H54 (cell line): ENCODE measurements around the gene MGAT2.
A peak's percentile ranks its signal among the peaks of the same experiment; 100 is the strongest.
"Not testable (repeated sequence)": the region's sequence is repeated elsewhere in the genome, so short reads cannot be mapped to it uniquely, and the experiment has no call there.

Source experiments
- DNase-seq: peaks from one replicate; pipeline ENCODE4 v3.0.0; 2011; ENCODE audit warnings: low spot score, mixed read lengths; ENCODE audit not compliant: insufficient read length
- FAIRE-seq: peaks from 3 replicates; lab custom pipeline; 2011; peaks lifted over from hg19 to GRCh38; lab: Jason Lieb, UNC
- POLR2A ChIP-seq: IDR thresholded peaks from 2 replicates; pipeline ENCODE4 v1.6.1; 2011; ENCODE audit warnings: low read depth, mild to moderate bottlenecking, low read length

The MGAT2 gene

DNA sequence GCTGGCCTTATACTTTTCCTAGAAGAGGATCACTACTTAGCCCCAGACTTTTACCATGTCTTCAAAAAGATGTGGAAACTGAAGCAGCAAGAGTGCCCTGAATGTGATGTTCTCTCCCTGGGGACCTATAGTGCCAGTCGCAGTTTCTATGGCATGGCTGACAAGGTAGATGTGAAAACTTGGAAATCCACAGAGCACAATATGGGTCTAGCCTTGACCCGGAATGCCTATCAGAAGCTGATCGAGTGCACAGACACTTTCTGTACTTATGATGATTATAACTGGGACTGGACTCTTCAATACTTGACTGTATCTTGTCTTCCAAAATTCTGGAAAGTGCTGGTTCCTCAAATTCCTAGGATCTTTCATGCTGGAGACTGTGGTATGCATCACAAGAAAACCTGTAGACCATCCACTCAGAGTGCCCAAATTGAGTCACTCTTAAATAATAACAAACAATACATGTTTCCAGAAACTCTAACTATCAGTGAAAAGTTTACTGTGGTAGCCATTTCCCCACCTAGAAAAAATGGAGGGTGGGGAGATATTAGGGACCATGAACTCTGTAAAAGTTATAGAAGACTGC is 1.5 kb downstream of the MGAT2 start:
- no peak for TF ChIP-seq POLR2A
- no peak for DNase-seq
- FAIRE-seq = no peak

DNA sequence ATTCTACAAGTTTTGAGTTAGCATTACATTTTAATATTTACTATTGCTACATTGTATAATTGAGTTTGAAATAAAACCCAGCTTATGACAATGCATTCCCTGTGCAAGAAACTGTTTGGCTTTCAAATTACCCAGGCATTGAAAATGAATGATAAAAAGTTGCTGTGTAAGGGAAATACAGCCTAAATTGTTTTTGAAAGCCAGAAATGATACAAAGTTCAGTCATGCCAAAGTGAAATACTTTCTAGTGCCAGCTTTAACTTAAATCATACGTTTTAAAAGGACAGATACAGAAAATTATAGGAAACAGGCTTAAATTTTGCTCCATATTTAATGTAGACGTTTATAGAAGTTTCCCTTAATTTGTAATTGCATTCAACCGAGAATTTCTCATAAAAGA is 2.8 kb downstream of the MGAT2 start:
- TF ChIP-seq POLR2A = no peak
- no peak for DNase-seq
- no peak for FAIRE-seq

DNA sequence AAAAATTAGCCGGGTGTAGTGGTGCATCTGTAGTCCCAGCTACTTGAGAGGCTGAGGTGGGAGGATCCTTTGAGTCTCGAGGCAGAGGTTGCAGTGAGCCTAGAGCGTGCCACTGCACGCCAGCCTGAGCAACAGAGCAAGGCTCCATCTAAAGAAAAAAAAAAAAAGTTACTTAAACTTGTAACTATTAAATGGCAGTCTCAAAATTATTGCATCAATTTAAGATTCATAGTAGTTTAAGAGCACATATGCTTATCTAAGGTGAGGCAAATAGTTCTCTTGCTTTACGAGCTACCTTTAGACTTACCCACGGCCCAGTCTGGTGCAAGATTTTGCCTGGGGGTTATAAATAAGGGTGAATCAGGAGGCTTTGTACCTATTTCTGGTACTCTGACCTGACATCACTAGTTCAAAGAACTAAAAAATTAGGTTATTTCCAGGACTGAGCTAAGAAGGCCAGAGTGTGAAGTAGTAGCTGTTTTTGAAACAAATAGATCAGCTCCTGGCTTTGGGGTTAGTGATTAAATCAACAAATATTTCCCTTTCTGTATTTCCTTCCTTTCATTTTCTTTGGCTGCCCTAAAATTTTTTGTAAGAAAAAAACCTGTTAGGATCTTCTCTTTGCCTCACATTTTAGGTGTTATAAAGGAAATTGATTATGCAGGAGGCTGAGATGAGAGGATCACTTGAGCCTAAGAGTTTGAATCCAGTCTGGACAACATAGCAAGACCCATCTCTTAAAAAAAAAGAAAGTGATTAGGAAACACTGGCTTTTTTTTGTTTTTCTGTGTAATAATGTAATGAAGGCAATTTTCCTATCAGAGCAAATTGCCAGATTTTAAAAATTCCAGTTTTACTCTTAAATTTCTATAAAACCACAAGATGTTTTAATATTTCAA is 3.6 kb downstream of the MGAT2 start:
- FAIRE-seq = no peak
- DNase-seq = no peak
- no peak for TF ChIP-seq POLR2A

DNA sequence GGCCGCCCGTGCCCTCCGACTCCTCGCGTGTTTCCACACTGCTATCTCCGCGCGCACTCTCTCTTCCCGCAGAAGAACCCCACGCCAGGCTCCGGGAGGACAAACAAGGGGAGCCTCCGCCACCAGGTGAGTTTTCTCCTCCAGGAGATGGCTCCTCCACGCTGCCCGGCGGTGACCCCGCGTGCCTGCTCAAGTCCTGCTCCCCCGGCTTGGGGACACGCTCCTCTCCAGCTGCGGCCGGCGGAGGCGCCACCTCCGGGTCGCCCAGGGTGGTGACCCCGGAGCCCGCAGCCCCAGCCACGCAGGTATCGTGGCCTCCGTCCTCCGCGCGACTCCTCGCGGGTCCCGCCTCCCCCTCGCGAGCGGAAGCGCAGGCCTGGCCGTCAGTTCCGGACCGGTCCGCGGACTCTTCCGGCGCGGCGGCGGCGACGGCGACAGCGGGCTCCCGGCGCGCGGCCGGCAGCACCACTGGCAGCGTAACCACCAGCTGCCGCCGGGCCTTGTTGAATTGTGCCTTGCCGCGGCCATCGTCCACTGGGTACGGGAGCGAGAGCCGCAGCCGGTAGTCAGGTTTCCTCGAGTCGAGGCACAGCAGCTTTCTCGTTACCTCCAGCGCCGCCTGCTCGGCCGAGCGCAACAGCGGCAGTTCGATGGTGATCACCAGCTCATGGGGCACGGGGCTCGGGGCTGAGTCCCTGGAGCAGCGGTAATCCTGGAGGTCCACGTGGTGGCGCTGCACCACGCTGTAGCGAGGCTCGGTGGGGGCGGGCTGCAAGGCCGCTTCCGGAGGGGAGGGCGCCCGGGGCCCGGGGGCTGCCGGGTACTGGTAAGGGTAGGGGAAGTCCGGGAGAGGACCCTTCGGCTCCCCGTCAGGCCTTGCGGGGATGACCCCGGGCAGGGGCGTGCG is 13.3 kb downstream of the MGAT2 start:
- DNase-seq = peak; percentile 72
- TF ChIP-seq POLR2A = peak; percentile 74
- peak; percentile 52 for FAIRE-seq

DNA sequence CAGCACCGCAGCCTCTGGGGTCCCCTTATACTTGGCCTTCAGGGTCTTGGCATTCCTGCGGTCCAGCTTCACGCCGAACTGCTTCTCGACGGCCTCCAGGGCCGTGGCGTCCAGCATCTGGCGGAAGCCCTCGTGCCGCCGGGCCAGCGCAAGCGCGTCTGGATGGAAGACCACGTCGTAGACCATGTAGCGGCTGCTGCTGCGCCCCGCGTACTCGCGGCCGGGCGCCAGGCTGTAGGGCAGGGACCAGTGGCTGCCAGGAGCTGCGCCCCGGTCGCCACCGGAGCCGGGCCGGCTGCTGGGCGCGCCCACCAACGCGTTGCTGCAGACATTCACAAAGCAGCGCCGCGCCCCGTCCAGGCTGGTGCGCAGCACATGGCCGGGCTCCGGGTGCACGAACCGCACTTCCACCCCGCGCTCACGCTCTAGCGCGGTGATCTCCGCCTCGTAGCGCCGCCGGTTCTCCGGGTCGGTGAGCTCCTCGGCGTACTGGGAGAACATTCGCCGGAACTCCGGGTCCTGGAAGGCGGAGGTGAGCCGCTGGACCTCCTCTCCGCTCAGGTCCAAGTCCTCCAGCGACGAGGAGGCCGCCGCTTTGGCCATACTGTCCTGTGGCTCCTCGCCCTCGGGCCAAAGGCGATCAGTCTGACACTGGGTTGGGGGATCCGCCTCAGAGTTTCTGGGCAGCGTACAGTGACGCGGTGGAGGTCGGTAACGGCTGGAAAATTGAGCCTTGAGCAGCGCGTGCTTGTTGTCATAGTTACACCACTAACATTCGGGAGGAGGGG is 14.1 kb downstream of the MGAT2 start, which contains the start of gene DNAAF2:
Gene DNAAF2, minus strand, starts transcription at position 698 of the 788 bp plus-strand sequence. Its CDS starts 95 bp downstream, at position 603.
- FAIRE-seq (no peak), DNase-seq (peak; percentile 12)
- TF ChIP-seq POLR2A = no peak

DNA sequence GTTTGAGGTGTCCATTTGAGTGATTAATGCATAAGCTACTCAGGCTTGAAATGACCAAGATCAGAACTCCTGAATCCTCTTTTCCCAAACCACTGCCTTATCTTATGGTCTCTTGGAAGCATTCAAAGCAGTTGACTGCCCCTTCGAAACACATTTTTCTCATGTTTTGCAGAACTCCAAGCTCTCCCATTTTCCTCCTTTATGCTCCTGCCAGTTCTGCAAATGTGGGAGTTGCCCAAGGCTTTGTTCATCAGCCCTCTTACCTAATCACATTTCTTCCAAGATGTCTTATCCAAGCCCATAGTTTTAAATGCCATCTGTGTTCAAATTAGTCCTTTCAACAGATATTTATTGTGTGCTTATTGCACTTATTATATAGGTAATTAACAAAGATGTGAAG is 16.3 kb downstream of the MGAT2 start:
- no peak for TF ChIP-seq POLR2A
- no peak for FAIRE-seq
- DNase-seq = no peak

DNA sequence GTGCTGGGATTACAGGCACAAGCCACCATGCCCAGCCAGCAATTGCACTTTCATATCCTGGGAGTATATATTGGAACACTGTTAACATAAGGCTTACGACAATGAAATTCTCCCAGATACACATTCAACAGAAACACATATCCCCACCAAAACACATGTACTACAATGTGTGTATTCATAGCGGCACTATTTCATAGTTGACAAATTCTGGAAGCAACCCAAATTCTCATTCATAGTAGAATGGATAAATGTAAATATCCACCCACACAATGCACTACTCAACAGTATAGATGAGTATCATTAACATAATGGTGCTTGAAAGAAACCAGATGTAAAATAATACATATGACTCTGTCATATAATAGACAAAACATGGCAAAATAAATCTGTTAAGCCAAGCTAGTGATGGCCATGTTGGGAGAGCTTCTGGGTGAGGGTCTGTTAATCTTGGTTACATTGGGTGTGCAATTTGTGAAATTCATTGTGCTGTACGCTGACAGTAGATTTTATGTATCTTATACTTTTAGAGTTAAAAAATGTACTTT is 17.0 kb downstream of the MGAT2 start:
- no peak for TF ChIP-seq POLR2A
- FAIRE-seq (no peak), DNase-seq (no peak)

DNA sequence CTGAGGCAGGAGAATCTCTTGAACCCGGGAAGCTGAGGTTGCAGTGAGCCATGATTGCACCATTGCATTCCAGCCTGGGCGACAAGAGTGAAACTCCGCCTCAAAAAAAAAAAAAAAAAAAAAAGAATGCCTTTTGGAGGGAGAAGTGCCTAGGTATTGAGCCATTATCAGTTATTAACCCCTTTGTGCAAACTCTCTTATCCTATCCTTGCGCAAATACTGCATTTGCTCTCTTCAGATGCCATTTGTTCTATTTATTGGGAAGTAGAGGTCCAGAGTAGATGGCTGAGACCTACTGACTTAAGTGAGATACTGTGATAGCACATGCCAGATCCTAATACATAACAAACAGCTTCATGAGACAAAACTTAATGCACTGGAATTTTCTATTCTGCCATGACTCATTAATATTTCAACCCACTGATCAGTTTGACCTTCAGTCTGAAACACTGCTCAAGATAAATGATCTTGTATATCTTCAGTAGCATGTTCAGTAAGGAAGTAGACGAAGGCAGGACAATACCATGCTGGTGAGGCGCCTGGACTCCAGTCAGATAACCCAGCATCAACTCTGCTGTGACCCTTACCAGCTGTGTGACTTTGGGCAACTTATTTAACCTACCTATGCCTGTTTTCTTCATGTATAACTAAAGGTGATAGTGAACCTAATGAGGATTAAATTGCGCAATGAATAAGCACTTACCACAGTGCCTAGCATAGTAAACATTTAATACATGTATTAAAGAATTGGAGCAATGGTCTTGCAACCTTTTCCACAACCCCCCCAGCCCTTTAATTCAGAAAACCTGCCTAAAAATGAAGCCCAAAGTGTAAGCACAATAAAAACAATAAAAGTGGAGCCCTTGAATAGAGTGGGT is 20.2 kb downstream of the MGAT2 start:
- FAIRE-seq = no peak
- no peak for TF ChIP-seq POLR2A

DNA sequence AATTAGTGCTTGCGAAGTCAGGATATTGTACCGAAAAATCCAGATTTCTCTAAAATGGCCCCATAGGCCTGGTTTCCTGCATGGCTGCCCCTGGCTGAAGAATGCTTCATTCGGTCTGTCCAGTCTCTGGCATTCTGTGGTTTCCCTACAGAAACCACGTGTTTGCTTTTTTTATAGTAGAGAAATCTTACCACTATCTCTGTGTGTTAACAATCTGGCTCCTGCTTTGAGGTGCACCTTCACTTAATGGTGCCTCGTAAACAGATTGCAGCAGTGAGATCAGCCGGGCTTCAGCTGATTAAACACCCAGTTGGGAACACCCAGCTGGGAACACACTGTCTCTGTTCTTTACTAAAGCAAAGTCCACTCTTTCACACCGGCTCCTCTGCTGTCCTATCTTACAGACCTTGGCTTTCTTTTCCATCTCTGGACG is 21.1 kb downstream of the MGAT2 start:
- FAIRE-seq = no peak
- no peak for DNase-seq

More for the DNA sequence above, 20.2 kb downstream of the MGAT2 start:
- no peak for DNase-seq

DNA sequence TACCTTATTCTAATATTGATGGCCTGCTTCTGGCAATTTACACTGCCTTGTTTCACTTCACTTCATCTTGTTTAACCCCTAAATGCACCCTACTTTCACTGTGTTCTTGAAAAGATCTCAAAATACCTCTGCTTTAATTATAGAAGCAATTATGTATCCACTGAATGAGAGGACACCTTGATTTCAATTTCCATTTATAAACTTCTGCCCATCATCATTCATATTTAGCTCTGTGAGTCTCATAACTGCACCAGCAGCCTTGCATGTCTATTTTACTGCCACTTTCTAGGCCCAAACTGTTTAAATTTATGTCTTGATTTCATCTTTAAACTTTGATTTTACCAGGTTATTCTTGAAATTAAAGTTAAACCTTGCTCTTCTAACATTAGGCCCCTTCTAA is 21.6 kb downstream of the MGAT2 start:
- DNase-seq (no peak), FAIRE-seq (no peak)
- no peak for TF ChIP-seq POLR2A

More for the DNA sequence above, 21.1 kb downstream of the MGAT2 start:
- no peak for TF ChIP-seq POLR2A

DNA sequence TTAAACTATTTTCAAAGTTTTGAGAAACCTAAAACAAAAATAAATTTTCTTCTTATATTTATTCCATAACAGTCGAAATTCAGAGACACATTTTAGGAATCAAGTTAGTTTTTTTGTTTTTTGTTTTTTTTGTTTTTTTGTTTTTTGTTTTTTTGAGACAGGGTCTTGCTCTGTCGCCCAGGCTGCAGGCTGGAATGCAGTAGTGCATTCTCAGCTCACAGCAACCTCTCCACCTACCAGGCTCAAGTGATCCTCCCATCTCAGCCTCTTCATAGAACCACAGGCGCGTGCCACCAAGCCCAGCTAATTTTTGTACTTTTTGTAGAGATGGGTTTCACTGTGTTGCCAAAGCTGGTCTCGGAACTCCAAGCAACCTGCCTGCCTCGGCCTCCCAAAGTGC is 32.9 kb downstream of the MGAT2 start:
- no peak for DNase-seq
- TF ChIP-seq POLR2A = no peak
- FAIRE-seq = no peak

DNA sequence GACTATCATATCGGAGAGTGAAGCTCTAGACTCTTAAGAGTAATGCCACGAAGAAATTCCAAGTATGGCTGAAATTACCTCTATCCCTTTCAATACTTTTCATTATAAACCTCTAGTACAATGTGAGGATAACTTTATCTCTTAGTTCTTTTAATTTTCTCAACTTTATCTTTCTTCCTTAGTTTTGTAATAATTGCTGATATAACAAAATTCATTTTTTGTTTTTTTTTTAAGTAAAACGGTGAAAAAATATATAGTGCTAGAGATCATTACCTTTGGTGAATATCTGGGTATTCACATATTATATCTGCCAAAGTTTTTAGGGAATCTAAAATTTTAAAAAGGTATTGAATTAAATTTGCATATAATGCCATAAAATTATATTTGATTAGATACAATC is 33.9 kb downstream of the MGAT2 start:
- DNase-seq = no peak
- no peak for TF ChIP-seq POLR2A
- FAIRE-seq = no peak

DNA sequence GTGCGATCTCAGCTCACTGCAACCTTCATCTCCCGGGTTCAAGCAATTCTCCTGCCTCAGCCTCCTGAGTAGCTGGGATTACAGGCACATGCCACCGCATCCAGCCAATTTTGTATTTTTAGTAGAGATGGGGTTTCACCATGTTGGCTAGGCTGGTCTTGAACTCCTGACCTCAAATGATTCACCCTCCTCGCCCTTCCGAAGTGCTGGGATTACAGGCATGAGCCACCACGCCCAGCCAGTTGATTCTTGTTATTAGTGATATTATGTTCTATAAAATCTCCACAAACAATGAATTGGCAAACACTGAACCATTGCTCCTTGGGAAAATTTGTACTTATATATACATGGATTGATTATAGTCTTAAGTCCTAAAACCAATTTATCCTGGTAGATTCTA is 36.9 kb downstream of the MGAT2 start:
- FAIRE-seq, DNase-seq: not testable (repeated sequence)
